Activated CD4-positive, CD25-positive, alpha-beta regulatory T cell treated with anti-CD3 and anti-CD28 coated beads, Interleukin-2, amount 50 U/mL, for 72 hours (primary cell): ENCODE measurements around the gene S100A8.
"Not testable (repeated sequence)": the region's sequence is repeated elsewhere in the genome, so short reads cannot be mapped to it uniquely, and the experiment has no call there.

Experiments
- DNase-seq: peaks from one replicate; pipeline ENCODE4 v3.0.0; 2021

S100A8 gene

DNA sequence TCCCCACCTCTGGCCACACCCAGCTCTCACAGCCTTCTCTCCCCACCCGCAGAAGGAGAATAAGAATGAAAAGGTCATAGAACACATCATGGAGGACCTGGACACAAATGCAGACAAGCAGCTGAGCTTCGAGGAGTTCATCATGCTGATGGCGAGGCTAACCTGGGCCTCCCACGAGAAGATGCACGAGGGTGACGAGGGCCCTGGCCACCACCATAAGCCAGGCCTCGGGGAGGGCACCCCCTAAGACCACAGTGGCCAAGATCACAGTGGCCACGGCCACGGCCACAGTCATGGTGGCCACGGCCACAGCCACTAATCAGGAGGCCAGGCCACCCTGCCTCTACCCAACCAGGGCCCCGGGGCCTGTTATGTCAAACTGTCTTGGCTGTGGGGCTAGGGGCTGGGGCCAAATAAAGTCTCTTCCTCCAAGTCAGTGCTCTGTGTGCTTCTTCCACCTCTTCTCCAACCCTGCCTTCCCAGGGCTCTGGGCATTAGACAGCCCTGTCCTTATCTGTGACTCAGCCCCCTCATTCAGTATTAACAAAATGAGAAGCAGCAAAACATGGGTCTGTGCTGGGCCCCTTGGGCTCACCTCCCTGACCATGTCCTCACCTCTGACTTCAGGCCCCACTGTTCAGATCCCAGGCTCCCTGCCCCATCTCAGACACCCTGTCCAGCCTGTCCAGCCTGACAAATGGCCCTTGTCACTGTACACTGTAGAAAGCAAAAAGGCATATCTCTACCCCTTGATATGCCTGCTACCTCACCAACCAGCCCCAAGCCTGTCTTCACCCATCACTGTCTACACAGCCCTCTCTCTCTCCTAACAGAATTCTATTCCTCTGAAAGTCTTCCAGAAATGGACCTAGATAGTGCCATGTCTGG, 30.0 kb downstream of the S100A8 start:
- no peak for DNase-seq

DNA sequence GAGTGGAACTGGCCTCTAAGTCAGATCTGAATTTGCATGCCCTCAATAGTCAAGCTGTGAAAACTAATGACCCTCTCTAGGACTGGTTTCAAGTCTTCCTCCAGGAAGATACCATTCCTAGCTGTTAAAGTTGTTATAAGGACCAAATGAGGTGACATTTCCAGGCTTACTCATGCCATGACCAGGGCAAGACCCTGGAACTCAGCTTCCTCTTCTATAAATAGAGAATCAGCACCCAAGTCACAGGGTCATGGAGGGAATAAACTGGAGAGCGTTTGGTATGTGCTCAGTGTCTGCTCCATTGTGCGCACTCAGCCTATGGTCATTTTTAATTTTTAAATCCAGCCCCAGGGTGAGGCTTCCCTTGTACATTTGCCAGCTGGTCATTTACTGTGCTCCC, 30.7 kb downstream of the S100A8 start:
- DNase-seq, result no peak

DNA sequence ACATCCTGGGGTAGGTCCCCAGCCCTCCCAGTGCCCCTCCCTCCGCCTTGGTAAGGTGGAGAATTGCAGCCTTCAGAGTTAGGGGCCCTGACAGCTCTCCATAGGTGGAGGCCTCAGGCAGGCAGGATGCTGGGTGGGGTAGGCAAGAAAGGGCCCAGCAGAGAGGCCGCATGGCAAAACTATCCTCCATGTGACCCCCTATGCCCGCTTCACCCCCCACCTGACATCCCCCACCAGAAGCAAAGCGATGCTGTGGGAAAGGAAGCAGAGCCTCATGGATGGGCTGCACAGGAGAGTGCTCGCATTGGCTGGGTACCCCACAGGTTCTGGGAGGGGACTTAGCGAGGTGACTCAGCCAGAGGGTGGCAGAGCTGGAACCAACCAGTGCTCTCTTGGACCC, 31.6 kb downstream of the S100A8 start:
- DNase-seq, result no peak

DNA sequence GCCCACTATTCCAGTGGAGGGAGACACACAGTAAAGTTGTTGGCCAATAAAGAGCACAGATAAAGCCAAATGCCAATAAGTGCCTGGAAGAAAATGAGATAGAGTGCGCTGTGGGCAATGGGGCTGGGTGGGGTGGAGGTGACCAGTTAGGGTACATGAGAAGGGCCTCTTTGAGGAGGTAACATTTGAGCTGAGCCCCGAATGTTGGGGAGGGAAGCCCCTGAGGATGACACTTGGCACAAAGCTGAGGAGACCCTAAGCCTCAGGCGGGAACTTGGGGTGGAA, 32.2 kb downstream of the S100A8 start:
- DNase-seq, result no peak

DNA sequence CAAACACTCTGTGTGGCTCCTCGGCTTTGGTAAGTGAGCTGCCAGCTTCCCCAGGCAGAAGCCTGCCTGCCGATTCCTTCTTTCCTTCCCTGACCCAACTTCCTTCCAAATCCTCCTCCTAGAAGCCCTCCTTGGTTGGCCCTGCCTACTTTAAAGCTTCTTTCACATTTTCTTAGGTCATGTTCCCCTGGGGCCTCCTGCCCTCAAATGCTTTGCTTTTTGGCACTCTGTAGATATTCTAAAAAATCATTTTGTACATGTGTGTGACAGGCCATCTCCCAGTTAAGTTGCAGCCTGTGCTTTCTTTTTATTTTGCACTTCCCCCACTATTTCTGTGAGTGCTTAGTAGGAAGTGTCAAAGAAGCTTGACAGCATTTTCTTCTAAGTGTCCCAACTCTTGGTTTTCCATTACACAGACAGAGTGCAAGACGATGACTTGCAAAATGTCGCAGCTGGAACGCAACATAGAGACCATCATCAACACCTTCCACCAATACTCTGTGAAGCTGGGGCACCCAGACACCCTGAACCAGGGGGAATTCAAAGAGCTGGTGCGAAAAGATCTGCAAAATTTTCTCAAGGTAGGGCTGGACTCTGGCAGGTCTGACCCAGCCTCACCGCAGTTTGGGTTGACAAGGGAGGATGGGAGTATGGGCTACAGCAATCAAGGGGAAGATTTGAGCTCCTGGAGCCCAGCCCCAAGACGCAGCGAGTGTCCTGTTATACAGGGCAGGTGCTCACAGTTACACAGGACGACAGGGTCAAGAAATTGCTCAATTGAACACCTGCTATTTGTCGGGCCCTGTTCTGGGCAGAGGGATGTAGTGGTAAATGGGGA, 32.8 kb downstream of the S100A8 start, which contains the start of gene S100A9:
TSS of gene S100A9 (plus strand) at position 2 of the 838 bp plus-strand sequence. CDS start at position 432, 430 bp downstream.
- DNase-seq, result no peak

DNA sequence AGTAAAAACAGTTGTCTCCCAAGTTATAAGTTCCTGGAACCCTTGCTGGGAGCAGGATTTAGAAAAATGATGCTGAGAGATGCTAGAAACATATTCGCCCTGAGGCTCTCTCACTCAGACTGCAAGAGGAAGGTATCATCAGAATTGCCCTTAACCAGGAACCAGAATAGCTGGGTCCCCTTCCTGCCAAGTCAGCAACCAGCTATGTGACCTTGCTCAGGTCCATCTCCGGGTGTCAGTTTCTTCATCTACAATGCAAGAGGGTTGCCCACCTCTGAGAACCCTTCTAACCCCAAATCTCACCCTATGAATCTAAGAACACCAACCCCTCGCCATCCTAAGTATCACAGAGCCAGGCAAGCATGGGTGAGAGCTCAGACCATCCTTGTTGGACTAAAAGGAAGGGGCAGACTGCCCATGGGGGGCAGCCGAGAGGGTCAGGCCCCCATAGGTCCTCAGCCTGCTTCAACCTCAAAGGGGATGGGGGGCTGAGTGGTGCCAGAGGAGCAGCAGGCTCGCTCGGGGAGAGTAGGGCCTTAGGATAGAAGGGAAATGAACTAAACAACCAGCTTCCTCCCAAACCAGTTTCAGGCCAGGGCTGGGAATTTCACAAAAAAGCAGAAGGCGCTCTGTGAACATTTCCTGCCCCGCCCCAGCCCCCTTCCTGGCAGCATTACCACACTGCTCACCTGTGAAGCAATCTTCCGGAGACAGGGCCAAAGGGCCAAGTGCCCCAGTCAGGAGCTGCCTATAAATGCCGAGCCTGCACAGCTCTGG, 33.6 kb downstream of the S100A8 start:
- DNase-seq, result no peak

DNA sequence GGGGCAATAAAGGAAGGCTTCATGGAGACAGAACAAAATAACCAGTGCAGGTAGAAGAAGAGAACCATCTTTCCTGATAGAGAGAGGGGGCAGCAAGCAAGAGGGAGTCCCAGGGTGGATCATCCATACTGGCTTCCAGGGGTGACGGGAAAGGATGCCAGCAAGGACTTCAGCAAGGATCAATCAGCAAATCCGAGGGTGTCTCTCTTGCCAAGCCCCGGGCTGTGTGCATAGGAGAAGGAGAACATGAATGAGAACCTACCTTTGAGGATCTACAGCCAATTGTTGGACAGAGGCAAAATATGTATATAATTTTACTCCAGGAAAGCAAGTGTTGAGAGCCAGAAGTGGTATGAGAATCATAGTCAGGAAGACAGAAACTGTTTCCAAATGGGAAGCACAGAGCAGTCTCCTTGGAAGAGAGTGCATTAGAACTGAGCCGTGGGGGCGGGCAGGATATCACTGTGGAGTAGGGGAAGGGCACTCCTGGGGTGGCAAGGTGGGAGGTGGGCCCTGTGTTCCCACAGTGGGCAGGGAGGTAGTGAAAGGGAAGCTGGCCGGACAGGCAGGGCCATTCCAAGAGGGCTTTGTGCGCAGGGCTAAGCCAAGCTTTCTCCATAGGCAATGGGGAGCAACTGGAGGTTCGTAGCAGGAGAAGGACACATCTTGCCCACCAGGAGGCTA, 34.3 kb downstream of the S100A8 start:
- no peak for DNase-seq

DNA sequence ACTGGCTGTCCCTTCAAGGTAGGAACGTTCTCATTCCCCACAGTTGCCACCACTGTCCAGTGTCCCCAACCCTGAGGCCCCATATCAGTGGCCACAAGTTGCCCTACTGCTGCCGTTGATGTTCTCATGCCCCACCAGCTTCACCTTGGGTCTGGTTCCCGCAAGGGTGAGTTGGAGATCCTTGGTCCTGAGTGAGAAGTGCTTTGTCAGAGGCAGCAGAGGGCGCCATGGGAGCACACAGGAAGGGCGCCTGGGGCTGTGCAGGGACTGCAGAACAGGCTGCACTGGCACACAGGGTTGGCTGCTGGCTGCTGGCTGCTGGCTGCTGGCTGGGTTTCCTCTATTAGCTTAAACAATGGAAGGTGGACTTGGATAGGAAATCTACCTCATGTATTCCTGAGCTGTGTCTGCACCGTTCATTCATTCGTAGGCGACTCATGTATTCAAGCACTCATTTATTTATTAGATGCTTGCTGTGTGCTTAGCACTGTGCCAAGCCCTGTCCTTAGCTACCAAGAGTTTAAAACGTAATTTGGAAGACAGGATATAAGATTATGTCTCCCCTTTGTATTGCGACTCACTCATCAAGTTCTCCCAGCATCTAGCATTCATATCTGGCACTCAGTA, 35.3 kb downstream of the S100A8 start:
- no peak for DNase-seq

DNA sequence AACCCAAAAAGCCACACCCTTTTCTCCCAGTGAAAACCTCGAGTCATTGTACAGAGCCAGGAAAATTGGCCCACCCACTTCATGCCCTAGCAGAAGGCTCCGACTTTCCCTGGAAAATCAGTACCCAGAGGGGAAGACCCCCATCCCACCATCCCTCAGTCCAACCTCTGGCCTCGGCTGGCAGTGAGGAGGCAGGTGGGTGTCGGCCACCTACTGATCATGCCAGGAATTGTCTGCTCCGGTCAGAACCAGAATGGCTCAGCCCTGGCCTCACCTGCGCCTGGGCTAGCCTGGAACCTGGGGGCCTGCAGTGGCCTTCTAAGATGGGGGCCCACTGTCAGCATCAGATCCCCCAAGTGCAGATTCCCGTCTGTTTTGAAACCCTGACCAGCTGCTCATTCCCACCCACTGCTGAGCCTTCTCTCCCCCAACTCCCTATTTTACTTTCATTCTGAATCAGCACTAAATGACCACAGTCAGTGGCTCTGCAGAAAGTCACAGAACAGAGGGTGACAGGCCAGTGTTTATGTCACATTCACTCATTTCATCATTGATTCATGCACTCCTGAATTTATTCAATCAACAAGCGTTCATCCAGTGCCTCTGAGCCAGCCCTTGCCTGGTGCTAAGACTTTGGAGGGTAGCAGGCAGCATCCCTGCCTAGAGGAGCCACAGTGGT, 36.2 kb downstream of the S100A8 start:
- DNase-seq, result no peak

DNA sequence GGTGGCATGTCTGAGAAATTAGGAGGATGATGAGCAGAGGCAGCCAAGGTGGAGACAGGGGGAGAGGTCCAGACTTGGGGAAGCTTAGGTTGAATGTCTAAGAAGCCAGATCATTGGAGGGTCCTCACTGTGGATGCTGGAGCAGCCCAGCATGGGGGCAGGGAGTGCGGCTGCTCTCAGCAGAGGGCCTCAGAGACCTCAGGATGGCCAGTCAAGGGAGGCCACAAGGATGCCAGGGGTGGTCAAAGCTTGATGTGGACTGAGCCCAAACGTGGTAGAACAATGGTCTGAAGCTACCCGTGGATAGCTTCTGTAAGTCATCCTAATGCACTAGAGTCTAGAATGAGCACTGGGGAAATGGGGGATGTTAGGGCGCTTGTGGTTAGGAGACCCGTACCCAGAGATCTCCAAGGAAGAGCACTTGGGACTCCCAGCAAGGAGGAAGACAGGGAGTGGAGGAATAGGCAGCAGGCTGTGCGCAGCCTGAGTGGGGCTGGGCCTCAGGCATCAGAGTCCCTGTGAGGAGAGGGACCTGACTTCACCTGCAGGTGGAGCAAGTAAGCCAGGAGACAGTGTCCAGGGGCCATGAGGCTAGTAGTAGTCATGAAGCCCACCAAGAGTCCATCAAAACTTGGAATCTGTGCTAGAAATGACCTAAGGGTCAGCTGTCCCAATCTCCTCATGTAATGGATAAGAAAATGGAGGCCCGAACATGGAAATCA, 37.5 kb downstream of the S100A8 start:
- no peak for DNase-seq

DNA sequence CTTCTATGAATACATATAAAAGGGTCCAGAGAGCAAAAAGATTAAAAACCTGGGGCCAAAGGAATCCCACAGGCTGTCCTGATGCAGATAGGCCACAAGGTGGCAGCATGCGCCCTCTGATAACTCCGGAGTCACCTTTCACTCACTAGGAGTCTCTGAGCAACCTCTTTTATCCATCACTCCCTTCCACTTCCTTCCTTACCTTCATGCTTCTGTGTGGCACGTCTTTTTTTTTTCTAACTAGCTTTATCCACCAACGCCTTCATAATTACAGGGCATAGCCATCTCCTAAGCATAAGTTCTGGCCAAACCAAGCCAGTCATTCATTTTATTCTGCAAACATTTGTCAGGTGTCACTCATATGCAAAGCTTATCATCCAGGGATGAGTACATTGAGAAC, 38.4 kb downstream of the S100A8 start:
- peak; percentile 63 for DNase-seq

DNA sequence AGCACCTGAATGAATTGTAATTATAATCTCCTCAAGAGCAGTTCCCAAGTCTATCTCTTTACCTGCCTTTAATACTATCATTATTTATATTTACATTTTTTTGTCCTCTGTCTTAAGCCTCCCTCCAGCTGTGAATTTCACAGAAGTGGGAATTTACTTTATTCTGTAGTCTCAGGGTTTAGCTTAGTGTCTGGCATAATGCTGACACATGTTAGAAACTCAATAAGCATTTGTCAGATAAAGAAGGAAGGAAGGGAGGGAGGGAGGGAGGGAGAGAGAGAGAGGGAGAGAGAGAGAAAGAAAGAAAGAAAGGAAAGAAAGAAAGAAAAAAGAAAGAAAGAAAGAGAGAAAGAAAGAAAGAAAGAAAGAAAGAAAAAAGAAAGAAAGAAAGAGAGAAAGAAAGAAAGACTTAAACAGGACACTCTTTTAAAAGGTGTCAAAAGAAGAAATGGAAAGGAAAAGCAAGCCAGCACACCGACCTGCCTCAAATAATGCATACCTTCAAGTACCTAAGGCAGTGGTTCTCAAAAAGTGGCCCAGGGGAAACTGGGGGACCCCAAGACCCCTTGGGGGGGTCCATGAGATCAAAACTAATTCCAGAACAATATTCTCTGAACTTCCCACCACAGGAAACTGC, 40.4 kb downstream of the S100A8 start:
- no peak for DNase-seq

DNA sequence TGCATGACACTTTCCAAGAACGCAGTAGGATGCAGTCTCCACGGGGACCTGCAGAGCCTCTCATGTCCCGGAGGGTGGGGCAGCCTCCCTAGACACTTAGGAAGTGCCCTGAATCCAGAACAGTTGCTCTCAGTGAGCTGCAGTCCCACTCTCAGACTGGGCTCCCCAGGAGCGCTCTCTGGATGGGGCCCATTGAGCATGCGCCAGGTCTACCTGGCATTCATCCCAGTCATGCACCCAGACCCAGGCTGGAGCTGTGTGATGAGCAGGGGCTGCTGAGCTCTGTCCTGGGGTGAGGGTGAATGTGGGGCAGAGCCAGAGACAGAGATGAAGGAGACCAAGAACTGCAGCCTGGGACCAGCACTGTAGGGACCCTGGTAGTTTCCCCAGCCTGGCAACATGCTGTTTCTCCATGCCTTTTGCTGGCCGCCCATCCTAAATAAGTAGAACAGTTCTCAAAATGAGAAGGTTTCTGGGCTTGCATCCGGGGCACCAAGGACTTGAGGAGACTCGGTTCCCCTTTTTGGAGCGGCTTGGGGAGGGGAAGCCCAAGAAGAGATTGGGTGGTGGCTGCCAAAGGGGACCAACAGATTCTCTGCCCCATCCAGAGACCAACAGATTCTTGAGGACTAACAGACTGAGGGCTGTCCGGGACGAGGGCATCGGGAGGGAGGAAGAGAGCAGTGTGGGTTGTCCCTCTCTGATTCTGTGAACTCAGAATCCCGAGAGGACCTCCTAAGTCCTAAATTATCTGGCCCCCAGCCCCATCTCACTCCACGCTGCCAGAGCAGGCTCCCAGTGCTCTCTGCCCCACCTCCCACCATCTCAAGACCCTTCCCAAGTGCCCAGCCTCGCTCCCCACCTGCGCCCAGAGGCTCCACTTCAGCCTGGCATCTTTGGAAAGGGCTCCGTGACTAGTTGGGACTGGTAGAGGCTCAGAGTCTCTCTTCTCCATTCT, 41.2 kb downstream of the S100A8 start:
- DNase-seq, result no peak

DNA sequence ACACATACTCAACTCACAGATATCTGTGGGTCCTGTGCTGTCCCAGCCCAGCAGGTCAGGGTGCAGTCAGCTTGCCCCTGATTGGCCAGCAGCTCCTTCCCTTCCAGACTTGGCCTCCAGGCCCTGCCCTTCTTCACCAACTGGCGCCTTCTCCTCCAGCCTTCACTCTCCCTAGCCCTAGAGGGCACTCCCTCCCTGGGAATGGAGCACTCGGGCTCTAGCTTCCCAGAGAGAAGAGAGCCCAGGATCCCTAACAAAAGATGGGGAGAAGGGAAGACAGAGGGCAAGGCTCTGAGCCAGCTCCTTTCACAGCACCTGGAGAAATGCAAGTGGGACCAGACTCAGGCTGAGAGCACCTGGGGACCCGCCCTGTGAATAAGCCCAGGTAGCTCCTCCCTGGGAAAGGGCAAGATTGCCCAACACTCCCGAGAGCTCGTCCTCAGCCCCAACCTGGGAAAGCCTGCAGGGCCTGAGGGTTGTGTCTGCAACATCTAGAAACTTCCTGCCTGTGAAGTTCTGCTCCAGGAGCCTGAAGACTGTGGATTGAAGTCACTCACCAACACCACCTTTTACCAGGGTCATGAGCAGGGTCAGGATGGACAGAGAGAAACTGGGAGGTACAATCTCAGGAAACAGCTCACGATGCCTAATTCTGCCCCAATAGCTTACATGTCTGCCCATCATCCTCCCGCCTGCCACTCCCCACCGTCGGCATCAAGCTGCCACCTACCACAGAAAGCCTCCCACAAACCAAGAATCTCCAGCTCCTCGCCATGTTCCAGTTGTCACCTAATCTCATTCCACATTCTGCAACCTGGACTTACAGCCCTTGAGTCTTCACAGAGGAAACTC, 42.1 kb downstream of the S100A8 start, which contains the start of gene PGLYRP4:
TSS of gene PGLYRP4 (minus strand) at position 331 of the 852 bp plus-strand sequence. CDS start 909 bp downstream, outside the sequence.
- no peak for DNase-seq

DNA sequence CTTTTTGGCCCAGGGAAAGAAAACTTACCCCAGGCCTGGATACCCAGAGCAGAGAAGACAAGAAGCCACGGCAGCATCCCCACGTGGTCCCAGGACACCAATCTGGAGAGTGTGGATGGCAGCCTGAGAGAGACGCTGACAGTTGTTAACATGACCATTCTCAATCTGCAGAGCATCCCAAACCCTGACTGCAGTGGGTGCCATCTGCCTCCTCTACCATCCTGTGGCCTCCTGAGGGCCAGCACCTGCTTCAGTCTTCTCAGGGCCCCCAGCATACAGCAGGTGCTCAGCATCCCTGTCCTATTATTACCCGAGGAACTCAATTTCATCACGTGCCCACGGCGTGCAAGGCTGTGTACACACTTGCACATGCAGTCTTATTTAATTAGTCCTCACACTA, 43.0 kb downstream of the S100A8 start:
- DNase-seq, result no peak

DNA sequence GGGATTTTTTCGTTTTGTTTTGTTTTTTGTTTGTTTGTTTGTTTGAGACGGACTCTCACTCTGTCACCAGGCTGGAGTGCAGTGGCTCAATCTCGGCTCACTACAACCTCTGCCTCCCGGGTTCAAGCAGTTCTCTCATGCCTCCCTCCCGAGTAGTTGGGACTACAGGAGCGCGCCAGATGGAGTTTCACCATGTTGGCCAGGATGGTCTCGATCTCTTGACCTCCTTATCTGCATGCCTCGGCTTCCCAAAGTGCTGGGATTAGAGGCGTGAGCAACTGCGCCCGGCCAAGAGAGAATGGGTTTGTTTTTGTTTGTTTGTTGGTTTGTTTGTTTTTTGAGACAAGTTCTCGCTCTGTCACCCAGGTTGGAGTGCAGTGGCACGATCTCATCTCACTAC, 43.8 kb downstream of the S100A8 start:
- not testable (repeated sequence) for DNase-seq

DNA sequence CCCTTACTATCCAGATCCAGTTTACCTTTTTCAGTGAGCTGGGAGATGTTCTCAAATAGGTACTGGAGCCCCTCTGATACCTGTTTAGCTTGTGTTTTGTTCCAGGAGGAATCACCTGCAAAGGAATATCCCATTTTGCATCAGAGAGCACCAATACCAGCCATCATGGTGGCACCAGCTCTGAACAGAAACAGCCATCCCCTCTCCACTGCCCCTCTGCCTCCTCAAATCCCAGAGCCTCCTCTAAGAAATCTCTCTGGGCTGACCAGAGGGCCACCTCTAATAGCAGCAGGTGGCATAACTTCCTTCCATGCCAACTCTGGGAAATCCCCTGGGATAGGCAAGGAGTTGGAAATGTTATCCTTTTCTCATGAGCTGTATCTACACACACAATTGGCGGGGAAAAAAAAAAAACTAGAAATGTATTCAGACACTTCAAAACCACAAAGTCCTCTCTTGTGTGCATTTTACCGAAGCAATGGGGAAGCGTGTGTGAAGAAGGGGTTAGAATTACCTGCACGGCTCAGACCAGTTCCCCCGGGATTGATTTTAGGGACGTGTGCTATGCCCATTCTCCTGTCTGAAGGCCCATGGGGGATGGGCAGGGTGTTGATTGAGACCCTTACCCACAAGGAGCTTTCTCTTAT, 44.7 kb downstream of the S100A8 start:
- DNase-seq, result no peak
